ENCODE data around the gene TMEM140. TPM values are rescaled to one million over a fixed set of nuclear protein-coding genes. Genes with fewer than 3 reads are reported as not detected.
"Not testable (repeated sequence)": the region's sequence is repeated elsewhere in the genome, so short reads cannot be mapped to it uniquely, and the experiment has no call there.

Gene TMEM140
- total RNA-seq, 1 experiment from 2014 or later = 3.2 TPM

- ChIA-PET POLR2A (no interaction called here), CTCF (no interaction called here)
- ATAC-seq = no peak
- Histone ChIP-seq H3K27ac (ENCODE audit: low read length) (no peak overlapping the region), H3K36me3 (ENCODE audit: control insufficient read depth, insufficient read depth, low read length) (no peaks in the 10 kb centered on the region), H3K27me3 (ENCODE audit: control insufficient read depth, insufficient read depth, low read length) (no peaks in the 10 kb centered on the region), H3K9me3 (ENCODE audit: control insufficient read depth, insufficient read depth, low read depth, low read length) (no peaks in the 10 kb centered on the region), H3K4me3 (ENCODE audit: low read depth in 2 of 2, low read length in 2 of 2) (no peak overlapping the region), H3K4me1 (ENCODE audit: control insufficient read depth, insufficient read depth, low read length) (no peaks in the 10 kb centered on the region)
- no TSS peak for BruUV-seq (replicated peaks)
- in situ Hi-C loops (cut with HindIII; ENCODE audit: low pct_unique_long_range_greater_than_20kb, low sequenced_read_pairs) (no loop called here), intact Hi-C loops (cut with micrococcal nuclease; ENCODE audit: unreplicated experiment) (no loop called here)
- TF ChIP-seq, protein P1, sequence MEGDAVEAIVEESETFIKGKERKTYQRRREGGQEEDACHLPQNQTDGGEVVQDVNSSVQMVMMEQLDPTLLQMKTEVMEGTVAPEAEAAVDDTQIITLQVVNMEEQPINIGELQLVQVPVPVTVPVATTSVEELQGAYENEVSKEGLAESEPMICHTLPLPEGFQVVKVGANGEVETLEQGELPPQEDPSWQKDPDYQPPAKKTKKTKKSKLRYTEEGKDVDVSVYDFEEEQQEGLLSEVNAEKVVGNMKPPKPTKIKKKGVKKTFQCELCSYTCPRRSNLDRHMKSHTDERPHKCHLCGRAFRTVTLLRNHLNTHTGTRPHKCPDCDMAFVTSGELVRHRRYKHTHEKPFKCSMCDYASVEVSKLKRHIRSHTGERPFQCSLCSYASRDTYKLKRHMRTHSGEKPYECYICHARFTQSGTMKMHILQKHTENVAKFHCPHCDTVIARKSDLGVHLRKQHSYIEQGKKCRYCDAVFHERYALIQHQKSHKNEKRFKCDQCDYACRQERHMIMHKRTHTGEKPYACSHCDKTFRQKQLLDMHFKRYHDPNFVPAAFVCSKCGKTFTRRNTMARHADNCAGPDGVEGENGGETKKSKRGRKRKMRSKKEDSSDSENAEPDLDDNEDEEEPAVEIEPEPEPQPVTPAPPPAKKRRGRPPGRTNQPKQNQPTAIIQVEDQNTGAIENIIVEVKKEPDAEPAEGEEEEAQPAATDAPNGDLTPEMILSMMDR (IDR thresholded peaks at IDR 0.05) = no peak
- TF ChIP-seq TCF7L2 (IDR thresholded peaks at IDR 0.05; ENCODE audit: low read depth, low read length) = no peak
- TF ChIP-seq, protein P2, sequence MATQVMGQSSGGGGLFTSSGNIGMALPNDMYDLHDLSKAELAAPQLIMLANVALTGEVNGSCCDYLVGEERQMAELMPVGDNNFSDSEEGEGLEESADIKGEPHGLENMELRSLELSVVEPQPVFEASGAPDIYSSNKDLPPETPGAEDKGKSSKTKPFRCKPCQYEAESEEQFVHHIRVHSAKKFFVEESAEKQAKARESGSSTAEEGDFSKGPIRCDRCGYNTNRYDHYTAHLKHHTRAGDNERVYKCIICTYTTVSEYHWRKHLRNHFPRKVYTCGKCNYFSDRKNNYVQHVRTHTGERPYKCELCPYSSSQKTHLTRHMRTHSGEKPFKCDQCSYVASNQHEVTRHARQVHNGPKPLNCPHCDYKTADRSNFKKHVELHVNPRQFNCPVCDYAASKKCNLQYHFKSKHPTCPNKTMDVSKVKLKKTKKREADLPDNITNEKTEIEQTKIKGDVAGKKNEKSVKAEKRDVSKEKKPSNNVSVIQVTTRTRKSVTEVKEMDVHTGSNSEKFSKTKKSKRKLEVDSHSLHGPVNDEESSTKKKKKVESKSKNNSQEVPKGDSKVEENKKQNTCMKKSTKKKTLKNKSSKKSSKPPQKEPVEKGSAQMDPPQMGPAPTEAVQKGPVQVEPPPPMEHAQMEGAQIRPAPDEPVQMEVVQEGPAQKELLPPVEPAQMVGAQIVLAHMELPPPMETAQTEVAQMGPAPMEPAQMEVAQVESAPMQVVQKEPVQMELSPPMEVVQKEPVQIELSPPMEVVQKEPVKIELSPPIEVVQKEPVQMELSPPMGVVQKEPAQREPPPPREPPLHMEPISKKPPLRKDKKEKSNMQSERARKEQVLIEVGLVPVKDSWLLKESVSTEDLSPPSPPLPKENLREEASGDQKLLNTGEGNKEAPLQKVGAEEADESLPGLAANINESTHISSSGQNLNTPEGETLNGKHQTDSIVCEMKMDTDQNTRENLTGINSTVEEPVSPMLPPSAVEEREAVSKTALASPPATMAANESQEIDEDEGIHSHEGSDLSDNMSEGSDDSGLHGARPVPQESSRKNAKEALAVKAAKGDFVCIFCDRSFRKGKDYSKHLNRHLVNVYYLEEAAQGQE (IDR thresholded peaks at IDR 0.05; ENCODE audit: insufficient read depth in 1 of 2, low read depth in 2 of 2, low read length in 1 of 2) = no peak
- no peak for DNase-seq (ENCODE audit: low read depth, low spot score)
These were observed 30.8 kb upstream of the TMEM140 start for GRCh38 chr7:135117096-135117495.

GRCh38 chr7:135121868-135122267 lies 26.0 kb upstream of the TMEM140 start:
- H3K27me3 ChIP-seq (ENCODE audit: control insufficient read depth, insufficient read depth, low read length) = no peaks in the 10 kb centered on the region
- H3K4me1 ChIP-seq (ENCODE audit: control insufficient read depth, insufficient read depth, low read length) = no peaks in the 10 kb centered on the region
- in situ Hi-C loops (cut with HindIII; ENCODE audit: low pct_unique_long_range_greater_than_20kb, low sequenced_read_pairs) = no loop called here
- intact Hi-C loops (cut with micrococcal nuclease; ENCODE audit: unreplicated experiment) = no loop called here
- H3K27ac ChIP-seq (ENCODE audit: low read length) = no peak overlapping the region
- no TSS peak for BruUV-seq (replicated peaks)
- DNase-seq (ENCODE audit: low read depth, low spot score) (no peak), ATAC-seq (no peak)
- H3K9me3 ChIP-seq (ENCODE audit: control insufficient read depth, insufficient read depth, low read depth, low read length) = no peaks in the 10 kb centered on the region
- H3K36me3 ChIP-seq (ENCODE audit: control insufficient read depth, insufficient read depth, low read length) = no peaks in the 10 kb centered on the region
- H3K4me3 ChIP-seq (ENCODE audit: low read depth in 2 of 2, low read length in 2 of 2) = no peak overlapping the region
- ChIA-PET POLR2A (no interaction called here), CTCF (no interaction called here)
- TF ChIP-seq SIN3A (IDR thresholded peaks at IDR 0.05; ENCODE audit: borderline replicate concordance, insufficient read depth, low read depth, low read length) (no peak), TCF7L2 (IDR thresholded peaks at IDR 0.05; ENCODE audit: low read depth, low read length) (no peak), POLR2AphosphoS5 (IDR thresholded peaks at IDR 0.05; ENCODE audit: low read depth, low read length) (no peak)
- TF ChIP-seq, protein P2 (IDR thresholded peaks at IDR 0.05; ENCODE audit: insufficient read depth in 1 of 2, low read depth in 2 of 2, low read length in 1 of 2) = no peak

GRCh38 chr7:135124631-135125030 lies 23.2 kb upstream of the TMEM140 start:
- H3K36me3 ChIP-seq (ENCODE audit: control insufficient read depth, insufficient read depth, low read length); in situ Hi-C loops (cut with HindIII; ENCODE audit: low pct_unique_long_range_greater_than_20kb, low sequenced_read_pairs); DNase-seq (ENCODE audit: low read depth, low spot score); H3K27ac ChIP-seq (ENCODE audit: low read length); H3K9me3 ChIP-seq (ENCODE audit: control insufficient read depth, insufficient read depth, low read depth, low read length); ATAC-seq; CTCF ChIA-PET; H3K27me3 ChIP-seq (ENCODE audit: control insufficient read depth, insufficient read depth, low read length); H3K4me1 ChIP-seq (ENCODE audit: control insufficient read depth, insufficient read depth, low read length); BruUV-seq (replicated peaks); intact Hi-C loops (cut with micrococcal nuclease; ENCODE audit: unreplicated experiment); H3K4me3 ChIP-seq (ENCODE audit: low read depth in 2 of 2, low read length in 2 of 2): not testable (repeated sequence)
- POLR2A ChIA-PET = interaction anchor here (0.8 kb wide), 1 partner anchor 24 kb away, joined by 3 read pairs; no protein-coding TSS in a partner anchor

All from Panc1 (cell line).